Natural killer cell (primary cell): ENCODE results near the gene ITIH3. TPM values are rescaled to one million over a fixed set of nuclear protein-coding genes. Genes with fewer than 3 reads are reported as not detected.

ENCODE experiments used
- ATAC-seq, 3 donors: fragments of 150-1000 bp in 2 of 3; fragments of 200-7000 bp in 1 of 3; cut with Tn5 transposase; 1 replicate in 1 of 3; 2 replicates in 2 of 3; pipeline ENCODE4 v1.10.0; 2021; ENCODE audit warnings: mild to moderate bottlenecking in 2 of 3, moderate library complexity in 2 of 3
- DNase-seq, 2 donors: peaks; one replicate each; pipeline versions ENCODE4 v3.0.0 to v3.0.0-alpha.2; 2013 to 2021; ENCODE audit warnings: mixed read lengths in 1 of 2
- H3K27ac ChIP-seq: one replicate; pipeline ENCODE4 v1.5.1; 2013; ENCODE audit warnings: mild to moderate bottlenecking, low read length
- H3K27me3 ChIP-seq: one replicate; pipeline ENCODE4 v1.6.1; 2013; ENCODE audit warnings: low read length; ENCODE audit not compliant: control insufficient read depth, insufficient read depth
- H3K36me3 ChIP-seq: one replicate; pipeline ENCODE4 v1.6.1; 2013; ENCODE audit warnings: low read length; ENCODE audit not compliant: control insufficient read depth, insufficient read depth
- H3K4me1 ChIP-seq: one replicate; pipeline ENCODE4 v1.6.1; 2013; ENCODE audit warnings: low read length; ENCODE audit not compliant: control insufficient read depth, insufficient read depth
- H3K4me3 ChIP-seq: one replicate; pipeline ENCODE4 v1.5.1; 2013; ENCODE audit warnings: low read length
- H3K9me3 ChIP-seq: one replicate; pipeline ENCODE4 v1.6.1; 2013; ENCODE audit warnings: low read length; ENCODE audit not compliant: control insufficient read depth, insufficient read depth
- H3K27ac Mint-ChIP-seq, 2 donors: one replicate each; pipeline ENCODE4 v1.8.0; 2022; ENCODE audit warnings: mild to moderate bottlenecking in 2 of 2, mixed read lengths in 2 of 2, moderate library complexity in 1 of 2
- H3K27me3 Mint-ChIP-seq, 2 donors: one replicate each; pipeline ENCODE4 v1.8.0; 2022; ENCODE audit warnings: low read depth in 2 of 2, mixed read lengths in 2 of 2
- H3K36me3 Mint-ChIP-seq: one replicate; pipeline ENCODE4 v1.8.0; 2022; ENCODE audit warnings: mixed read lengths
- H3K4me1 Mint-ChIP-seq, 2 donors: one replicate each; pipeline ENCODE4 v1.8.0; 2022; ENCODE audit warnings: mixed read lengths in 2 of 2
- H3K4me3 Mint-ChIP-seq: one replicate; pipeline ENCODE4 v1.8.0; 2022; ENCODE audit warnings: mild to moderate bottlenecking, moderate library complexity, mixed read lengths
- H3K9me3 Mint-ChIP-seq, 2 donors: one replicate each; pipeline ENCODE4 v1.8.0; 2022; ENCODE audit warnings: mixed read lengths in 2 of 2
- WGBS: methylation state at CpG from one replicate; pipeline ENCODE4 v1.1.7; 2013; ENCODE audit warnings: missing lambda C conversion rate; ENCODE audit not compliant: insufficient coverage; 5-methylcytosine and 5-hydroxymethylcytosine counted together
- intact Hi-C: fragments of 100-400 bp; cut with micrococcal nuclease; formaldehyde crosslinking; loops from one replicate; pipeline ENCODE4 v1.14.2; 2022
- total RNA-seq, 4 donors: library from RNA; stranded (reverse); fragments of 120-200 nt in 1 of 4; gene quantifications; one replicate each; pipeline versions ENCODE4 v1.2.3 to v1.2.4, GENCODE V29; 2013 to 2022
- TF ChIP-seq, protein P1 (sequence below): fragments of 200-600 bp; IDR thresholded peaks from one replicate; pipeline ENCODE4 v1.8.0; 2022; ENCODE audit warnings: antibody characterized with exemption

Gene ITIH3
- total RNA-seq, 3 donors from 2014 or later (not counting 1 experiment from before 2014, with no cell fraction given), result not detected

DNA sequence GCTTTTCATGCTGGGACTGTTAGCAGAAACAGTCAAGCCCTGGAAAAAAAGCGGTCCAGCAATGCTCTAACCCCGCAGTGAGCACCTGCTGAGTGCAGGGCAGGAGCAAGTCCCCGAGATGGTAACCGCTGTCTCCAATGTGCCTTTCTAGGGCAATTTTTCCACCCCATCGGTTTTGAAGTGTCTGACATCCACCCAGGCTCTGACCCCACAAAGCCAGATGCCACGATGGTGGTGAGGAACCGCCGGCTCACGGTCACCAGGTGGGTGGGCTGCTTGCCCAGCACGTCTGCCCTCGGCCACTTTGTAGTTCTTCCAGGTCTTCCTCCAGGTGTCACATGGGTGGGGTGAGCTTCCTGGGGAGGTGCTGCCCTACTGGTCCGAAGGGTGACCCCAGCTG lies 3.2 kb upstream of the ITIH3 start:
- H3K4me1 ChIP-seq, result no peaks in the 10 kb centered on the region

DNA sequence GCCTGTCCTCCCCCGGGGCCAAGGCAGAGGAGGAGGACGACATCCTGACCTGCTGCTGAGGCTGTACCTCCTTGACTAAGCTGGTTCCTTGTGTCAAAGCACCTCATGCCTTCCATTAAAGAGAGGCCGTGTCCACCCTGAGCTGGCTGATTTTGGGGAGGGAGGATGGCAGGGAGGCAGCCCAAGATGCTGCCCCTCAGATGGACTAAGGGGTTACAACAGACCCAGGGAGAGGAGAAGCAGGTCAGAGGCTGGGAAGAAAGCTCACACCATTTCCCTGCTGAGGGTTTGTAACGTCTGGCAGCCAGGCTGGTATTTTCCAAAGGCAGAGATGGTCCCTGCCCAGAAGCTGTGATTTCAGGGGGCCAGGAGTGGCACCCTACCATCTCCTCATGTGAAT lies 2.7 kb upstream of the ITIH3 start:
- no peak for ATAC-seq
- TF ChIP-seq, protein P1, sequence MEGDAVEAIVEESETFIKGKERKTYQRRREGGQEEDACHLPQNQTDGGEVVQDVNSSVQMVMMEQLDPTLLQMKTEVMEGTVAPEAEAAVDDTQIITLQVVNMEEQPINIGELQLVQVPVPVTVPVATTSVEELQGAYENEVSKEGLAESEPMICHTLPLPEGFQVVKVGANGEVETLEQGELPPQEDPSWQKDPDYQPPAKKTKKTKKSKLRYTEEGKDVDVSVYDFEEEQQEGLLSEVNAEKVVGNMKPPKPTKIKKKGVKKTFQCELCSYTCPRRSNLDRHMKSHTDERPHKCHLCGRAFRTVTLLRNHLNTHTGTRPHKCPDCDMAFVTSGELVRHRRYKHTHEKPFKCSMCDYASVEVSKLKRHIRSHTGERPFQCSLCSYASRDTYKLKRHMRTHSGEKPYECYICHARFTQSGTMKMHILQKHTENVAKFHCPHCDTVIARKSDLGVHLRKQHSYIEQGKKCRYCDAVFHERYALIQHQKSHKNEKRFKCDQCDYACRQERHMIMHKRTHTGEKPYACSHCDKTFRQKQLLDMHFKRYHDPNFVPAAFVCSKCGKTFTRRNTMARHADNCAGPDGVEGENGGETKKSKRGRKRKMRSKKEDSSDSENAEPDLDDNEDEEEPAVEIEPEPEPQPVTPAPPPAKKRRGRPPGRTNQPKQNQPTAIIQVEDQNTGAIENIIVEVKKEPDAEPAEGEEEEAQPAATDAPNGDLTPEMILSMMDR, result no peak
- no peaks in the 10 kb centered on the region for H3K27me3 ChIP-seq

More for the DNA sequence above, 3.2 kb upstream of the ITIH3 start:
- Mint-ChIP-seq H3K27ac (no peak overlapping the region), H3K27me3 (no peaks in the 10 kb centered on the region), H3K4me1 (peaks cover 0 to 4% of the 10 kb centered on the region in 2 donors), H3K36me3 (no peaks in the 10 kb centered on the region), H3K9me3 (no peaks in the 10 kb centered on the region), H3K4me3 (no peak overlapping the region)
- no peak for DNase-seq
- Histone ChIP-seq H3K27me3 (no peaks in the 10 kb centered on the region), H3K9me3 (no peaks in the 10 kb centered on the region), H3K4me3 (no peak overlapping the region), H3K36me3 (no peaks in the 10 kb centered on the region), H3K27ac (no peak overlapping the region)
- TF ChIP-seq, protein P1, result no peak
- no peak for ATAC-seq
- intact Hi-C loops, result no loop called here
- 72% methylated on average over 12 of the region's 12 CpGs for WGBS

DNA sequence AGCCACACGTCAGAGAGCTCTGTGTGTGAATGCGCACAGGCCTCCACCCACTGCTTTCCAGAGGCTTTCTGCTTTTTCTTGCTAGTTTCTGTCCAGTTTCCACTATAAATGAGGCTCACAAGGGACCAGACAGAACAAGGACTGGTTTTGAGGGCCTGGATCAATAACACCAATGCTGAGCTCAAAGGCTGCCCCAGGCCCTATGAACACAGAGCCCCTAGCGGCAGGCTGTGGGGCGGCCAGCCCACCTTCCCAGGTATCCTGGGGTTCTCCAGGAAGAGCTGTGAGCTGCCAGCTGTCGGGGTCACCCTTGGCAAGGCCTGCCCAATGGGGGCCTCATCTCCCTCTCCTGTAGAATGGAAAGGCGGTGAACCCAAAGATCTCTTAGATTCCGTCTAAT lies 2.2 kb upstream of the ITIH3 start:
- Mint-ChIP-seq H3K4me3 (no peak overlapping the region), H3K27me3 (no peaks in the 10 kb centered on the region), H3K9me3 (no peaks in the 10 kb centered on the region), H3K4me1 (peaks cover 0 to 4% of the 10 kb centered on the region in 2 donors), H3K27ac (no peak overlapping the region), H3K36me3 (no peaks in the 10 kb centered on the region)
- Histone ChIP-seq H3K27ac (no peak overlapping the region), H3K27me3 (no peaks in the 10 kb centered on the region), H3K4me1 (no peaks in the 10 kb centered on the region), H3K9me3 (no peaks in the 10 kb centered on the region), H3K4me3 (no peak overlapping the region), H3K36me3 (no peaks in the 10 kb centered on the region)
- TF ChIP-seq, protein P1, result no peak
- DNase-seq, result no peak
- 88% methylated on average over 7 of the region's 7 CpGs for WGBS
- intact Hi-C loops, result no loop called here
- no peak for ATAC-seq

More for the DNA sequence above, 2.7 kb upstream of the ITIH3 start:
- Histone ChIP-seq H3K27ac (no peak overlapping the region), H3K4me3 (no peak overlapping the region), H3K9me3 (no peaks in the 10 kb centered on the region), H3K4me1 (no peaks in the 10 kb centered on the region), H3K36me3 (no peaks in the 10 kb centered on the region)
- no peak overlapping the region for H3K4me3 Mint-ChIP-seq
- DNase-seq, result no peak
- peaks cover 0 to 4% of the 10 kb centered on the region in 2 donors for H3K4me1 Mint-ChIP-seq
- H3K27me3 Mint-ChIP-seq, result no peaks in the 10 kb centered on the region
- no peaks in the 10 kb centered on the region for H3K36me3 Mint-ChIP-seq
- 78% methylated on average over 4 of the region's 4 CpGs for WGBS
- no peaks in the 10 kb centered on the region for H3K9me3 Mint-ChIP-seq
- no peak overlapping the region for H3K27ac Mint-ChIP-seq
- intact Hi-C loops, result no loop called here

DNA sequence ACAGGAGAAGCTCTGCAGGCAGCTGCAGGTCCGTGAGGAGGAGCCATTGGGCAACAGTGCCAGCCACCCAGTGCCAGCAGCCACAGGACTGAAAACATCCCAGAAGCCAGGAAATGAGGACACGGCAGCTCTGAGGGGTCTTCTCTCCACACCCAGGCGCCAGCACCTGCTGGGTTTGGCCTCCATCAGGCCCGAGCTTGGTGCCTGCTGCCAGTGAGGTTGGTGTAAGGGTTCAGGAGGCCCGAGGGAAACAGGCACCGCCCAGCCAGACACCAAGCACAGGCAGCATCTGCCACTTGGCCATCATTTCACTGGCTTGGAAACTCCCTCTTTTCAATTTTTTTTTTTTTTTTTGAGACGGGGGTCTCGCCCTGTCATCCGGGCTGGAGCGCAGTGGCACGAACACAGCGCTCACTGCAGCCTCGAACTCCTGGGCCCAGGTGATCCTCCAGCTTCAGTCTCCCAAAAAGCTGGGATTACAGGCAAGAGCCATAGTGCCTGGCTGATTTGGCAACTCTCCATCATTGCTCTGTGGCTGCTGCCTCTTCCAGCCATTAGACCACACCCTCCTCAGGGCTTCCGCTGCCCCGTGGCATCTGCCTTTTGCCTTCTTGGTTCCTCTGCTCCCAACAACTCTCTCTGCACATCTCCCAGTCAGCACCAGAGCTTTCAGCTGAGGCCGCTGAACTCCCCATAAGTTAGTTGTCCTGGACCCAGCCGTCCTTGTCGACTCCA lies 1.5 kb upstream of the ITIH3 start:
- no peaks in the 10 kb centered on the region for H3K27me3 ChIP-seq

More for the DNA sequence above, 1.5 kb upstream of the ITIH3 start:
- no peaks in the 10 kb centered on the region for H3K36me3 ChIP-seq
- peaks cover 0 to 4% of the 10 kb centered on the region in 2 donors for H3K4me1 Mint-ChIP-seq
- intact Hi-C loops, result no loop called here
- no peaks in the 10 kb centered on the region for H3K9me3 Mint-ChIP-seq
- no peak for ATAC-seq
- no peak for DNase-seq
- H3K4me3 Mint-ChIP-seq, result no peak overlapping the region
- no peak overlapping the region for H3K27ac ChIP-seq
- H3K27ac Mint-ChIP-seq, result no peak overlapping the region
- H3K4me1 ChIP-seq, result no peaks in the 10 kb centered on the region
- no peak overlapping the region for H3K4me3 ChIP-seq
- 83% methylated on average over 18 of the region's 18 CpGs for WGBS
- no peaks in the 10 kb centered on the region for H3K27me3 Mint-ChIP-seq
- no peaks in the 10 kb centered on the region for H3K9me3 ChIP-seq
- TF ChIP-seq, protein P1, result no peak
- no peaks in the 10 kb centered on the region for H3K36me3 Mint-ChIP-seq
